ENCODE measurements around the gene KRT79.

The KRT79 gene

DNA sequence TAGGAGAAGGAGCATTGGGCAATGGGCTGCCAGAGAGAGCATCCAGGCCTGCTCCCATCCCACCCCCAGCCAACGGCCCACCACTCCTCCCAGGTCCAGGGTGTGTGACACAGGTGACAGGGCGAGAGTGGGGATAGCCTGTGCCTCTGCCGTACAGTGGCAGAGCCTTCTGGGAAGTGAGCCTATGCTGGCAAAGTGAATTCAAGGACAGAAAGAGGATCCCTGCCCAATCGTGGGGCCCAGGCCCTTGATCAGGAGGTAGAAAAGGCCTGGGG lies 553 bp upstream of the KRT79 start:
- DNase-seq (ENCODE audit: low read depth), result no peak

DNA sequence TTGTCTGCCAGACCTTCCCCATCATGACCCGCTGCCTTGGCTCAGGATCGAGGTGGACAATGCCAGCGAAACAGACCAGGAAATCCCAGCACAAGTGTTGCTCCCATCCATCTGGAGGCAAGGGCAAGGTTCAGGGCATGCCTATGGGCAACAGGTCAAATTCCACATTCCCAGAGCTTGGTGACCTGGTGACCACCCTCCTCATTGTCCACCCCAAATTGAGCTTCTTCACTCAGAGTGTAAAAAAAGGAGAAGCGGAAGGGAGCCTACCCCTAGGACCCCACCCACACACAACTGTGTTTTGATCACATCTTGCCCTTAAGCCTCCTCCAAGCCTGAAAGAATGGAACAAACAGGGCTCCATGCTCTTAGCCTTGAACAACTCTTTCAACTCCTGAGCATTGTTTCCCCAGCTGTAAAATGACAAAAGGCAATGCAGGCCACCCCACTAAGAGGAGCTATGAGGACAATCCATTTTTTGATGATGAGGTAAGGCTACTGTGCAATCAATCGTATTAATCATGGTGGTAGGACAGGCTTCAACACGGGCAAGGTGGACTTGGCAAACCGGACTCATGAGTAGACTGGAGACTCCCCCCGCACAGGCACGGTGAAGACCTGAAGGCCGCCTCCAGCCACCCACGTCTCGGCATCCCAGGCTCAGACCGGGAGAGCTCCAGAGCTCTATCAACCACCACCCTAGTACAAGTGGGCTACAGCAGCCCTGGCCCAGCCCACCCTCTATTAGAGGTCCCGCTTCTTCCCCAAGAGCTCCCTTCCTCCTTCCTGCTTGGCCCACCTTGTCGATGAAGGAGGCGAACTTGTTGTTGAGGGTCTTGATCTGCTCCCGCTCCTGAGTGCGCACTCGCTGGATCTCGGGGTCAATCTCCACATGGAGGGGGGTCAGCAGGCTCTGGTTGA lies 866 bp downstream of the KRT79 start:
- DNase-seq (ENCODE audit: low read depth), result no peak

DNA sequence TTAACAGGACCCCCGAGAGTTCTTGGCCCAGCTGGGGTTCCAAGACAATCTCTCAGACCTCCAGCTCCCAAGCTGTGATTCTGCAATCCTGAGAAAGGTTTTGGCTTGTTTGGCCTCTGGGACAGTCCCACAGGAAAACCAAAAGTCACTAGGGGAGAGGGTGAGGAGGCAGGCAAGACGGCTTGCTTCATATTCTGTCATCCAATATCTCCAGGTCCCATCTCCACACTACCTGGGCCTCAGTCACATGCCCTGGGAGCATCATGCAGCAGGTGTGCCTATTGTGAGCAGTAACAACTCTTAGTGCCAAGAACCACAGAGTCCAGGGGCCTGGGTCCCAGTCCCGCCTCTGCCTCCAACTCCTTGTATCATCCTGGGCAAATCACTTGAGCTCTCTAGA lies 1.7 kb downstream of the KRT79 start:
- DNase-seq (ENCODE audit: low read depth), result no peak

DNA sequence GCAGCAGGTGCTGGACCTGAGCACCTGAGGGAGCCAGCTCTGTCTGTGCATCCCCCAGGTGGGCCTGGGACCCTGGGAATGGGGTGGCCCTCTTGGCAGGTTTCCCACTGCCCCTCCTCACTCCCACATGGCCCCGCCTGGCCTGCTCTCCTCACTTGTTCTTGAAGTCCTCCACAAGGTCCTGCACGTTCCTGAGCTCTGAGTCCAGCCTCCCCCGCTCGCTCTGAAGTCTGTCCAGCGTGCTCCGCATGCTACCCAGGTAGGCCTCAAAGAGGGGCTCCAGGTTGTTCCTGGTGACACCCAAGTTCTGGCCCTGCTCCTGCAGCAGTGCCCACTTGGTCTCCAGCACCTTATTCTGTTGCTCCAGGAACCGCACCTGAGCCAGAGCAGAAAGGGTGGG lies 2.9 kb downstream of the KRT79 start:
- DNase-seq (ENCODE audit: low read depth), result no peak

DNA sequence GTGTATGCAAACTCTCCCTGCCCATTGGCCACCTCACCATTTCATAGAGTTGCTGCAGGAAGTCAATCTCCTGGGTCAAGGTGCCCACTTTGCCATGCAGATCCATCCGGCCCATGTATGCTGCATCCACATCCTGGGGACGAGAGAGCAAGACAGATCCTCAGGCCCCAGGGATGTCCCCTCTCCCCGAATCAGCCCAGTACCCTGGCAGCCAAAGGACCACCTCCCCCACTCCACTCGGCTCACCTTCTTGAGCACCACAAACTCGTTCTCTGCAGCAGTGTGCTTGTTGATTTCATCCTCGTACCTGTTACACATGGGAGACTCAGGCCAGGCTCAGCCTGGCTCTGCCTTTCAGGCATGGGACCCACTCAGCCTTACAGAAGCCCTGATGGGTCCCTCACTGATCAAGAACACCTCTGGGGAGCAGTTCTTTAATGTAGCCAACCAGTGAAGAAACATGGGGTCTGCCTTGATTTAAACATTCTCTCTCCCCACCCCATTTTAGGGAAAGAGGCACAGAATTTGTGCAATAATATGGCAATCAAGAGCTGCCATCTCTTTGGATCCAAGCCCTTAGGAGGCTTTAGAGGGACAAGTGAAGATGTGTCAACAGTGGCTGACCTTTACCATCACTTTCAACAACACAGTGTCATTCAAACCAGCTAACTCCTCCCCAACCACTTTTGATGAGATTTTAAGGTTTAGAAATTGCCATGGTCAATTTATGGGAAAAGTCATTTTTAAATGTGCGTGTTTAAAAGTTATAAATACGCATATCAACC lies 3.9 kb downstream of the KRT79 start:
- DNase-seq (ENCODE audit: low read depth), result no peak

DNA sequence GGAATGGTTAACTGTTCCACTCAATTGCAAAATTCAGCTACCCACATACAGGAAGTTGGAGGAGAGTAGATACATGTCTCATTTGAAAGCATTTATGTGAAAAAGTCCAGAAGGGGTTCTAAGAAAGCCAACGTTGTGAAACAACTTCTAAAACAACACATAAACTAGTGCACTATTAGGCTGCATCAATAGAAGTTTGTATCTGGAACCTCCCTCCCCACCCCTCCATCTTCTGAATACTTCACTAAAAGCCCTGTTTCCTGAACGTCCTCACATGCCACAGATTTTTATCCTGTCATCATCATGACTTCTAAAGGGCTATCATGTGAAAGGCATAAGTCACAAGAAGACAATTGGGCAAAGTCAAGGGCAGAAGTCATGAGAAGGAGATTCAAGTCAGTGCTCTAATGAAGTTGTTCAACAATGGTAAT lies 5.5 kb downstream of the KRT79 start:
- DNase-seq (ENCODE audit: low read depth), result no peak

DNA sequence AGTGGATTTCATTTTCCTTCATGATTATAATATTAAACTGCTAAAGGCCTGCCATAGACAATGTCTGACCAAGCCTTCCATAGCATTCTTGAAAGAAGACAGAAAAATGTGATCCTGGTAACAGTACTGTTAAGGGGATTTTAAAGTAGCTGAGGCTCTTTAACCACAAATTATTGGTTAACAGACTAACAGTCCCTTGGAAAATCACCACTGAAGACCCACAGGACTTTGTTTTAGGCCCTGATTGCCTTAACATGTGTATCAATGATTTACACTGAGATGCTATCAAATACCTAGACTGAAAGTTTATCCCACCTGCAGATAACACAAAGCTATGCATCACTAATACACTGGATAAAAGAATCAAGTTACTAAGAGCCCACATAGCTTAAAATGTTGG lies 6.0 kb downstream of the KRT79 start:
- no peak for DNase-seq (ENCODE audit: low read depth)

DNA sequence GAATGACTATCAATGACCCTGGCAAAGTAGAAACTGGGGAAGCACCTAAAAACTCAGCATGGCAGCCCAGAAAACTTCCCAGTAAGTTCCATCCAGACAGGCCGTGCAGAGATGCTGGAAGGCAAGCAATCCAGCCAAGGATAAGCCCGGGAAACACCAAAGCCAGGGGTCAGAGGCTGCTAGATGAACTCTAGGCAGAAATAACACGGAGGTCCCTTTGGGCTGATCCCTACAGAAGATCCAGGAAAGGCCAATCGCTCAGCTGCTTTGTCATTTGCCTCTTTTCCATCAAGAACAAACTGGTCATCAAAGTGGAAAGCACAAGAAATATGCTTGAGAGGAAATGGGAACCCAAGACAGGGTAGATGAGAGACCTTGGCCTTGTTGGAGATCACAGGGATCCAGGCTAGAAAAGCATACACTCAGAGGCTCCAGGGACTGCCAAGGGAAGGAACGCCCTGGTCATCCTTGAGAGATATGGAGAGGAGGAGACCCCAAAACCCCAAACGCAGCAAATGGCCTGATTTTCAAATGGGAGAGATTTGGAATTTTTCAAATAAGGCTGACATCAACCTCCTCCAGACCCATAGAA lies 6.5 kb downstream of the KRT79 start:
- DNase-seq (ENCODE audit: low read depth), result no peak

DNA sequence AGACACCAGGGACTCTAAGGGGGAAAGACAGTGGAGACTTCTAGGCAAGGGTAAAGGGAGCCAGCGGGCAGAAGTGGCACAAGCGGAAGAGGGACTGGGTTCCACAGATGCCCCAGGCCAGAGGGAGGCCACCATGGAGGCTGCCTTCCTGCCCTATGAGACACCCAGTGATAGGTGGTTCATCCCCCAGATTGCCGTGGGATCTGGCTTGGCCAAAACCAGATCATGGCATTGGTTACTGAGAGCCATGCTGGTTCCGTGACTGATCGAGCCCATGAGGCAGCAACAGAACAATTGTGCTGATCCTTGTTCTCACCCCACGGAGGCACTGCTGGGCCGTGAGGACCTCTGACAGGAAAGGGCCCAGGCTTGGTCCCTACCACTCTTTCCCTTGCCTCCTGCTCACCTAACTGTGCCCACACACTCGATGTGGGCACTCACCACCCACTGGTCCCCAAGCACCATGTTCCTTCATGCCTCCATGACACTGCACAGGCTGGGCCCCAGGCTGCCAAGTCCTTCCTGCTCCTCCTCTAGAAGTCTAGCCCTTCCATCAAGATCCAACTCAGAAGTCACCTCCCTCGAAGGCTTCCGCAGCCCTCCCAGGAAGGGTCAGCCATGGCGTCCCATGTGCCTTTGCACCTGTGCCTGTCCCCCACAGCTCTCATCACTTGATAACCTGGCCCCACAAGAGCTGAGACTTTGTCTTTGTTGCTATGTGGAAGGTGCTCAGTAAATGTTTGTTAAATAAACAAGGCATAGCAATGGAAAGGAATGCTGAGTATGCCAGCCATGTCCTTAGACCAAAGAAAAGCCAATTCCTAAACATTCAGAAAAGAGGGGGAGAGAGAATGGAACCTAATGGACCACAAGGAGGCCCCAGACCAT lies 7.3 kb downstream of the KRT79 start:
- DNase-seq (ENCODE audit: low read depth), result no peak

DNA sequence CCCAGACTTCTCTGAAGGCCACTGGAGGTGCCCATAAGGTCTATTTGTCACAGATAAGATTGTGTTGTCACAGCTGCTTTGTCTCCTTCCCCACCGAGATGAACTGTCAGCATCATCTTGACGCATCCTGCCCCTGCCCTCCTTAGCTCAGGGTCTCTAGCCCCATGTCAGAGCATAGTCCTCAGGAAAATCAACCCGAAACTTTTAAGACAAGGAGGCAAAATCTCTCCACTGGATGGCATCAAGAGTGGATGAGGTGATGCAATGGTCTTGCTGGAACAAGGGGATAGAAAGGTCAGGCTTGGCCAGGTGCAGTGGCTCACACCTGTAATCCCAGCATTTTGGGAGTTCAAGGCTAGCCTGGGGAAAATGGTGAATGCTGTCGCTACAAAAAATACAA lies 8.2 kb downstream of the KRT79 start:
- no peak for DNase-seq (ENCODE audit: low read depth)

DNA sequence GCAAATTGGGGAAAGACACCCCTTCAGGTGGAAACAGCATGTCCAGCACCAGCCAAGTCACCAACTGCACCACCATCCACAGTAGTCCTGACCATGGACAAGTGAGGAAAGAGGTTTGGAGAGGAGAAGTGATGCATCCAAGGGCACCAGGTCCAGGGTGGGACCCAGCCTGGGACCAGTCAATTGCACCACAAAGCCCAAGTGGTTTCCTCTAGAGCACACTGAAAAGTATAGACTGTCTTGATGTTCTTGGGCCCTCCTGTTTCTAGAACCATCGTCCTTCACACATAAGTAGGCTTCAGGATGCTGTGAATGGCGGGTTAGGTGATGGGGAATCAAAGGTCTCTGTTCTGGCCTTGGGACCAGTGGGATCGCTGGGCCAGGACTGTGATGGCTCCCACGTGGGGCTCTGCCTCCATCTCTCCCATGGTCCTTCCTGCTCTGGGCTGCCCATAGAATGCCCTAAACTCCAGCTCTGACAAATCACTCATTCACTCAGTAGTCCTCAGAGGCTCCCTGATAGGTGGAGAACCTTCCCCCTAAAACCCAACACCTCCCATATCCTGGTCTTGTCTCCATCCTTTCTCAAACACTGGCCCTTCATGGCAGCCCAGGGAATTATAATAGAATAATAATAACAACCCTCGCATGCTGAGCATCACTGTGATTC lies 9.2 kb downstream of the KRT79 start:
- no peak for DNase-seq (ENCODE audit: low read depth)

DNA sequence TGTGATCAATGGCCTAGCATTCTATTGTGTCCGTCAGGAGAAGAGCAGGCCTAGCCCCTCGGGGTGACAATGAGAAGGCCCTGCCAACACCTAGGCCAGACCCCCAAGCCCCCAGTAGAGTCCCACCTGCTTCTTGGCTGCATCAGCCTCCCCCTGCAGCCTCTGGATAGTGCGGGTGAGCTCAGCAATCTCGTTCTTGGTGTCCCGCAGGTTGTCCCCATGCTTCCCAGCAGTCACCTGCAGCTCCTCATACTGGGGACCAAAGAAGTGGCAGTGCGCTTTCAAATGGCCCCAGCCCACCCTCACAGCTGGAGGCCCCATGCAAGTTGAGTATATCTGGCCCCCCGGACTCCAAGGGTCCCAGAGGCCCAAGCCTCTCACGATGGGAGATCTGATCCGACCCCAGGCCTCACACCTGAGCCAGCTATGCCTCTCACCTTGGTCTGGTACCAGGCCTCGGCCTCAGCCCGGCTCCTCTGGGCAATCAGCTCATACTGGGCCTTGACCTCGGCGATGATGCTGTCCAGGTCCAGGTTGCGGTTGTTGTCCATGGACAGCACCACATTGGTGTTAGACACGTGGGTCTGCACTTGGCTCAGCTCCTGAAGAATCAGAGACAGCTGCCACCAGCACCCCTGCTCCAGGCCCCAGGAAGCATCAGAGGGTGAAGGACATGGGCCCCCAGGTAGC lies 10.2 kb downstream of the KRT79 start:
- DNase-seq (ENCODE audit: low read depth), result no peak

DNA sequence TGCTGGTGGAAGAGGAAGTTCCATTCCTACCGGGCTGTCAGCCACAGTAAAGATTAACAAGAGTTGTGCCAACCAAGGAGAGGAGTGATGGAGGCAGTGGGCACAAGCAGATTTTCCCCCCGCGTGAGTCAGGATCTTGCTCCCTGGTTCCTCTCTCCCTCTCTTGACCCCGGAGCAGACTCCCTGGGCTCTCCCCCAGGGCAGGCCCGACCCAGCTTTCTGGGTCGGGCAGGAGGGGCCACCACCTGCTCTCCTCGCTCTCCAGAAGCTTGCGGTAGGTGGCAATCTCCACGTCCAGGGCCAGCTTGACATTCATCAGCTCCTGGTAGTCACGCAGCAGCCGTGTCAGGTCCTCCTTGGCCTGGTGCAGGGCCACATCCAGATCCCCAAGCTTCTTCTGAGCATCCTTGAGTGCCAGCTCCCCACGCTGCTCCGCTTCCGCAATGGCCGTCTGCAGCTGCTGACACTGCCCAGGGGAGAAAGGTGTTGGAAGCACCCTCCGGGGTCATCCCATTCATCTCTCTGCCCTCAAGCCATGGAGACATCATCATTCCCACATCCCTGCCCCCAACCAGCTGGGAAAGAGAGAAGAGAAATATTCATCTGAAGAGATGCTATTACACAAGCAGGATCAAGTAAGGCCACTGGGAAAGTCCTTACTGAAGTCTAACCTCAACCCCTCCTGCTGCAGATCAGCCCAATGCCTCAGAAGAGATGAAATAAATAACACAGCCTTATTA lies 11.2 kb downstream of the KRT79 start:
- DNase-seq (ENCODE audit: low read depth), result no peak

DNA sequence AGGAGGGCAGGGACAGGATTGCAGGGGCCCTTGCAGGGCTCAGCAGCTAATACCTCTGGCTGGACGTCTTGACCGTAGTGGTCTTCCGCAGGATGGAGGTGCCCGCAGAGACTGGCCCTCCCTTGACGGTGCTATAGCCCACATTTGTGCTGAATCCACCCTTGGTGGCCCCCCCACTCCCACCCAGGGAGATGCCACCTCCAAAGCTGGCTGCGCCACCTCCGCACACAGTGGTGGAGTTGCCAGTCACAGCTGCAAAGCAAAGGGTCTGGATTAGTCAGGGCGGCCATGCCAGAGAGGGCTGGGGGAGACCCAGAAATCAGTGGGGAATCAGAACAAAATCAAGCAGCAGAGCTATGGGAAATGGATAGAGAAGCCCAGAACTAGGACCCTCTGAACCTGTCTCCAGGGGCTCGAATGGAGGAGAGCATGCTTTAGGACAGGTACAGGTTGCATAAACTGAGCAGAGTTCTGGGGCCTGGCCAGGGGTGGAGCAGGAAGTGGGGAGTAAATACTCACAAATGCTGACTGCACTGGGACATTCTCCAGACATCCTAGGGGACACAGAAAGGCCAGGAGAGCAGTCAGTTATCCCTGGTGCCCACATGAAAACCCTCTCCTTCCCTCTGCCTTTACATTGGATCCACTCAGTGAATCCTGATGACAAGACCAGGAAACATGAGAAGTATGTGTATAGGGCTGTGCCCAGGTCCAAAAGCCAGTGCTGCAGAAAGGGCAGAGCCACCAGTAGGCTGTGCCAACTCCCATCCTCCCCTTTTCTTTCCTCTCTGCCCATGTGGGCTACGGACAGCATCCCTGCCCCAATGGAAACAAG lies 12.1 kb downstream of the KRT79 start:
- DNase-seq (ENCODE audit: low read depth), result no peak

DNA sequence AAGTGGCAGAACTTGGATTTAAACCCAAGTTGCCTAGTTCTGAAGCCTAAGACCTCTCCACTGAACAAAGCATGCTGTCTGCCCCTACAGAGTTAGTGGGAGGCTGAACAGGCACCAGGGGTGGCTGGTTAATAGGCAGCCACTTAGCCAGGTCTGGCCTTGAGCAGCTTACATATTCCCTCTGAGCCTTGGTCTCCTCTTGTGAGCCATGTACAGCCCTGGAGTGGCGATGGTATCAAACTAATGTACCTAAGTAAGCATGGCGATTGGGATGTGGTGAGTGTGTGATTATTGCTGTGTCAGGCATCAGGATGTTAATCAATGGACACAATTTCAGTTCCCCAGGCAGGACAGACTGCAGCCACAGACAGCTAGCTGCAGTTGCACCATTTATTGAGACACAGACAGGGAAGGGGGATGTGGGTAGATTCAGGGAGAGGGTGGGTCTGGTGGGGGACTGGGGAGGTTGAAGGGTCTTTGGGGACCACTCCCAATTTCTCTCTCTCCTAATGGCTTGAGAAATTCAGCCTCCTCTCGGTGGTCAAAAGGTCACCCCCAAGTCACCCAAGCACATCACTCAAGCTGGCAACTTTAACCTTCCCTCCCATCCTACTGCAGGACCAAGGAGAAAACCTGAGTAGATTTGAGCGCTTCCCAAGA lies 12.9 kb downstream of the KRT79 start:
- DNase-seq (ENCODE audit: low read depth), result no peak

DNA sequence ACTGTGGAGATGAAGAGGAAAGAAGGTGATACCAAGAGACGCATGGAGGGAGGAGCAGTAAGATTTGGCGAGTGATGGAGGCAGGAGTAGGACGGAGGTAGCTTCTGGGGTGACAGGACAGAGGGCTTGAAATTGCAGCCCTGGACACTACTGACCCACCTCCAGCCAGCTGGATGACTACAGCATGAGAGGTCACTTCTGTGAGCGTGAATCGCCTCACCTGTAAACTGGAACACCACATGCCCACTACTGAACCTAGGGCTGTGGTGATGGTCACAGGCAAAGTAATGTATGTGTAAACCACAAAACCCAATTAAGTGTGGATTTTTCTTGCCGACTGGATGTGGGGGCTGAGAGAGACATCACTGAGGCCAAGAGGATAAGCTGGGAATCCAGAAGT lies 13.6 kb downstream of the KRT79 start:
- DNase-seq (ENCODE audit: low read depth), result no peak

DNA sequence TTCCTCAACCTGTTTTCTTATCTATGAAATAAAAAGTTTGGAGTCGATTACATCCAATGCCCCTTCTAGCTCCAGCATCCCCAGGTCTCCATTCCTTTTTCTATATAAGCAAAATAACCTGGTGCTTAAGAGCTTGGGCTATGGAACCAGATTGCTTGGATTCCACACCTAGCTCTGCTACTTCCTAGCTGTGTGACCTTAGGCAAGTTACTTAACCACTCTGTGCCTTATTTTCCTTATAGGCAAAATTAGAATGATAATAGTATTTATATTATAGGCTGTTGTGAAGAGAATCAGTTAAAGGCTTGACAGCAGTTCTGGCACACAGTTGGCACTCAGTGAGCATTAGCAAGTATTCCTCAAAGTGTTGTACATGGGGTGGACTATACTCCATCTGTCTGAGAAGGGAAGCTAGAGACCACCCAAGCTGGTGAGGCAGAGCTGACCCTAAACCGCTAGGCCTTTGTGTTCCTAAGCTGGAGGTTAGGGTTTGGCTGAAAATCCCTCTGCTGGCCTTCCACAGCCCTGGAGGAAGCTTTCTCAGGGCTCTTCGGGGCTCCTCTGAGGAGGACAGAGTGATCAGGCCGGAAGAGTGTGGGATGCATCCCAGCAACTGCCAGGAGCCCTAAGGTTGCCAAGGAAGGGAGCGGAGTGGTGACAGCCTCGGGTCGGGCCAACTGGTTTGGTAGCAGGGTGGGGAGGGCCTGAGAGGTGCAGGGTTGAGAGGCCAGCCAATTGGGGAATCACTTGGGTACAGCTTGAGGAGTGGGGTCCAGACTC lies 14.2 kb downstream of the KRT79 start:
- DNase-seq (ENCODE audit: low read depth), result no peak

DNA sequence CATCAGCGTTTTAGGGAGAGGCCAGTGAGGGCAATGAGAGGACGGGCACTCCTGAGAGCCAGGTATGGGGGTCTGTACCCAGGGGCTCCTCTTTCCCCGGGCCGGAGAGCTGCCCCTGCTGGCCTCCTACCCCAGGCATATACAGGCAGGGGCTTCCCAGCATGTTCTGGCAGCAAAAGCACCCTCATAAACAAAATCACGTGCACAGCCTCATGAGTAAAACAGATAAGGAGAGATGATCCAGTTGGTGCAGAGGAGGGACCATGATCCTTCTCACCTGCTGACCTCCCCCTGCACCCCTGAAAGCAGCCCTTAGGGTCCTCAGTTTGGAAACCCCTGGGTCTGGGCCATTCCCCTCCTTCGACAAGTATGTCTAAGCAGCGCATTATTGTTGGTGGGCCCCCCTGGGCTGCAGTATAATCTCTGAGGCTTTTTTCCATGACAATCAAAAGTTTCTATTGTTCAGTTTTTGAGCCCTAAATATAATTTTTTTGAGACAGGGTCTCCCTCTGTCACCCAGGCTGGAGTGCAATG lies 15.2 kb downstream of the KRT79 start:
- no peak for DNase-seq (ENCODE audit: low read depth)
